ENCODE results near the gene ATF7IP2.
"Not testable (repeated sequence)": the region's sequence is repeated elsewhere in the genome, so short reads cannot be mapped to it uniquely, and the experiment has no call there.

ATF7IP2 gene, protein sequence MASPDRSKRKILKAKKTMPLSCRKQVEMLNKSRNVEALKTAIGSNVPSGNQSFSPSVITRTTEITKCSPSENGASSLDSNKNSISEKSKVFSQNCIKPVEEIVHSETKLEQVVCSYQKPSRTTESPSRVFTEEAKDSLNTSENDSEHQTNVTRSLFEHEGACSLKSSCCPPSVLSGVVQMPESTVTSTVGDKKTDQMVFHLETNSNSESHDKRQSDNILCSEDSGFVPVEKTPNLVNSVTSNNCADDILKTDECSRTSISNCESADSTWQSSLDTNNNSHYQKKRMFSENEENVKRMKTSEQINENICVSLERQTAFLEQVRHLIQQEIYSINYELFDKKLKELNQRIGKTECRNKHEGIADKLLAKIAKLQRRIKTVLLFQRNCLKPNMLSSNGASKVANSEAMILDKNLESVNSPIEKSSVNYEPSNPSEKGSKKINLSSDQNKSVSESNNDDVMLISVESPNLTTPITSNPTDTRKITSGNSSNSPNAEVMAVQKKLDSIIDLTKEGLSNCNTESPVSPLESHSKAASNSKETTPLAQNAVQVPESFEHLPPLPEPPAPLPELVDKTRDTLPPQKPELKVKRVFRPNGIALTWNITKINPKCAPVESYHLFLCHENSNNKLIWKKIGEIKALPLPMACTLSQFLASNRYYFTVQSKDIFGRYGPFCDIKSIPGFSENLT

DNA sequence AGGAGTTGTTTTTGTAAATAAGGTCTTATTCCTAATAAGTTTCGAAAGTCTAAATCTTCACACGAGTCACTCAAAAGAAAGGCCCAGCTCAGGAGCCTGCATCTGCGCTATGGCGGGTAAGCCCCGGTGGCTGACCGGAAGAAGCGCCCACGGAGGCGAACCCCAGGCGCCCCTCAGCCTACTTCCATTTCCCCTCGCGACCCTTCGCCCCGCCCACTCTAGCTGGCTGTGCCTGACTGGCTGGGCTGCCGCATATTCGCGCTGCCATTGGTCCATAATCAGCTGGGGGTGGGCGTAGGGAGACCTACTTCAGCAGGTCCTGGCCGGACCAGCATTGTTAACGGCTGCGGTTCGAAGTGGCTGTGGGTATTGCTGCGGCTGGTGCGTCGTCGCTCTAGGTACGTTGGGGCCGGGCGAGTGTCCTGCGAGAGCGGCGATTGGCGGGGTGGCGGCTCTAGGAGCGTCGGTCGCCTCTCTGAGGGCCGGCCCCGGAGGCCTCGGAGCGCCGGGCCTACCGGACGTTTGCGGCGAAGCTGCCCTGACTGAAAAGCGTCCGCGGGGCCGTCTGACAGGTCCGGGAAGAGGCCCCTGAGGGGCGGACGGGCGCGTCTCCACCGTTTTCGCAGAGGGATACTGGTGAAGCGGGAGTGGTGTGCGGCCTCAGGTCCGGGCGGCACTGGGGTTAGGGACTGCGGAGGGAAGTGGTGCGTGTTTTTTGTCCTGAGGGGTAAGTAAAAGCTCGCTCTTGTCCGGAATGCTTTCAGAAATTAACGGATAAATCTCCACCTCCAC, at the start of gene ATF7IP2:
ATF7IP2 (plus strand) TSS at position 337 of the 792 bp plus-strand sequence. CDS start 44,560 bp downstream, outside the sequence.
- no peak for DNase-seq

DNA sequence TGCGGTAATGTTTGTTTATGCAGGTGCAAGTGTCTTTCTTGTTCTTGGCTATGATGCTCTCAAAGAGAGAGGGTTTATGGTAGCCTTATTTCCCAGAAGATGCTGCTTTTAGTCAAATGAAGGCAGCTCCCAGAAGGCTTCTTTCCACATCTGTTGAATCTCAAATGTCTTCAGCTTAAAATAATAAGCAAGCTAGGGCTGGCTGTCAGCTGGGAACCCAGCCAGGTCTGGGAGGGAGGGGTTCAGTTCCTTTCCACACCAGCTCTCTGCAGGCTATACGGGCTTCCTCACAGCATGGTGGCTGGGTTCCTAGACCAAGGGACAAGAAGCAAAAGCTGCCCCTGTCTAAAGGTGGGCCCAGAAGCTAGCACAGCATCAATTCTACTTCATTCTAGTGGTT, 47.4 kb upstream of the ATF7IP2 start:
- DNase-seq: no peak

DNA sequence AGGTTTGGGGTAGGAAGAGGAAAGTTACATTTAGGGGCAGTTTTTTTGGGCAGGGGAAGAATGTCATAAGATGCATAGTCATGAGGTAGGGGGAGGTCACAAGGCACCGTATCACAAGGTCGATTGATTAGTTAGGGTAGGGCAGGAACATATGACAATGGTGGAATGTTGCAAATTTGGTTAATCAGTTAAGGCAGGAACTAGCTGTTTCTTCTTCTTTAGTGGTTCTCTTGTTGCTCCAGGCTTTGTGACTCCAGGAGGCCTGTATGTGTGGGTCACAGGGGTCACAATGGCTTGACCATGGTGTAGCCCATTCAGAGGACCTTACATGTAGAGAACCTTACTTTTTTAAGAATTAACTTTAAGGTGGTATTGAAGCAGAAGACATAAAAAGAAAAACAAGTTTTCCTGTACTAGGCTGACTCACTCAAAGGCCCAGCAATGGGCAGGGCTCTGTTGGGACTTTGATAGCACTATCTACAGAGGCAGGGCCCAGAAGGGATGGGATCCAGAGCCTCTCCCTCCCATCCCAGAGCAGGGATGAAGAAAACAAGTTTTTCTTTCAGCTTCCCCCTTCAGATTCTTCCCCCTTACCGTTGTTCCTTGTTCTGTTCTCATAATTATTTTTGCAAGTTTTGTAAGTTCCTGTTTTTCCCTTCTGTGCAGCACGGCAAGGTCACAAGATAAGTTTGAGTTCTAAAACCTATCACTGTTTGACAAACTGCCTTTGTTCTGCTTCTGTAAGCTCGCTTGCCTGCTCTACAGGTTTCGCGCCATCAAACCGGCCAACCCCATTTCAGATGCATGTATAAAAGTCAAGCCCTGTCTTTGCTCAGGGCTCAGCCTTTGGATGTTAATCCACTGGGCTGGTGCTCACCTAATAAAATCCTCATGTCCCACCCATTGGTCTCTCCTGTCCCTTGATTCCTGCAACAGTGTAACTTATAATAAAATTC, 45.8 kb upstream of the ATF7IP2 start:
- no peak for DNase-seq

DNA sequence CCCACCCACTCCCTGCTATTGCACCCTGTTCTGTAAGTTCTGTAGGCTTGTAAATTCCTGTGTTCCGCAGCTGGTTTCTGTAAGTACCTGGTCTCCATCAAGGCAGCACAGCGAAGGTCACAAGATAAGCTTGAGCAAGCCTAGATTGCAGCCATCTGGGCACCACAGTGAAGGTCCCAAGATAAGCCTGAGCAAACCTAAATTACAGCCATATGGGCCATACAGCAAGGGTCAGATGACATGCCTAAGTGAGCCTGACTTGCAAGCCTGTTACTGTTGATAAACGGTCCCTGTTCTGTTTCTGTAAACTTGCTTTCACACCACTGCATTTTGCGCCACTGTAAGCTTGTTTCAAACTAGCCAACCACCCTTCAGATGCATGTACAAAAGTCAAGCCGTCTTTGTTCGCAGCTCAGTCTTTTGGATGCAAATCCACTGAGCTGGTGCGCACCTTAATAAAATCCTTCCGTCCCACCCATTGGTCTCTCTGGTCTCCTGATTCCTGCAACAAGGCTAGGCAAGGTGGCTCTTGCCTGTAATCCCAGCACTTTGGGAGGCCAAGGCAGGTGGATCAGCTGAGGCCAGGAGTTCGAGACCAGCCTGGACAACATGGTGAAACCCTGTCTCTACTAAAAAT, 42.6 kb upstream of the ATF7IP2 start:
- no peak for DNase-seq

DNA sequence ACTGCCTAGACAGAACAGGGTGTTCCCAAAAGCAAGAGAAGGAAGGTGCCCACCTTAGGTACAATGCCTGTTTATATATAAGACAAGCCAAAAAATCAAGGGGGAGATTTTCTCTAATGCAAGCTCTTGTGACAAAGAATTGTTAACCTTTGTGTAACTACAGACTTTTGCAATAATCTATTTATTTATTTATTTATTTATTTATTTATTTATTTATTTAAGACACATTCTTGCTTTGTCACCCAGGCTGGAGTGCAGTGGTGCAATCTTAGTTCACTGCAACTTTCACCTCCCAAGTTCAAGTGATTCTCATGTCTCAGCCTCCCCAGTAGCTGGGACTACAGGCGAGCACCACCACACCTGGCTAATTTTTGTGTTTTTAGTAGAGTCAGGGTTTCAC, 41.2 kb upstream of the ATF7IP2 start:
- DNase-seq: not testable (repeated sequence)

DNA sequence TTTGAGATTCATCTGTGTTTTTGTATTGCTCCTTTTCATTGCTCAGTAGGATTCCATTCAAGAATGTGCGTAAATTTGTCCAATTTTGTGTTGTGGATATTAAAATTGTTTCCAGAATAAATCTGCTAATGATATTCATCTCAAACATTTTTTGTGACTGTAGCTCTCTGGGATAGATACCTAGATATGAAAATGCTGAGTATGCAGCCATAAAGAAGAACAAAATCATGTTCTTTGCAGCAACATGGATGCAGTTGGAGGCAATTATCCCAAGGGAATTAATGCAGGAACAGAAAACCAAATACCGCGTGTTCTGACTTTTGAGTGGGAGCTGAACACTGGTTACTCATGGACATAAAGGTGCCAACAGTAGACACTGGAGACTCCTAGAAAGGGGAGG, 40.2 kb upstream of the ATF7IP2 start:
- no peak for DNase-seq

DNA sequence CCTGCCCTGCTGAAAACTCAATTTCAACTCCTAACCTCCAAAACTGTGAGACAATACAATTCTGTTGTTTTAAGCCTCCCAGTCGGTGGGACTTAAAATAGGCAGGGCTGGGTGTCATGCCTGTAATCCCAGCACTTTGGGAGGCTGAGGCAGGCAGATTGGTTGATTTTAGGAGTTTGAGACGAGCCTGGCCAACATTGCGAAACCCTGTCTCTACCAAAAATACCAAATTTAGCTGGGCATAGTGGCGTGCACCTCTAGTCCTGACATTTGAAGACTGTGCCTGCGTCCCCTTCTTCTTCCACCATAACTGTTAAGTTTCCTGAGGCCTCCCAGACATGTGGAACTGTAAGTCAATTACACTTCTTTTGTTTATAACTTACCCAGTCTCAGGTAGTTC, 36.0 kb upstream of the ATF7IP2 start:
- no peak for DNase-seq

DNA sequence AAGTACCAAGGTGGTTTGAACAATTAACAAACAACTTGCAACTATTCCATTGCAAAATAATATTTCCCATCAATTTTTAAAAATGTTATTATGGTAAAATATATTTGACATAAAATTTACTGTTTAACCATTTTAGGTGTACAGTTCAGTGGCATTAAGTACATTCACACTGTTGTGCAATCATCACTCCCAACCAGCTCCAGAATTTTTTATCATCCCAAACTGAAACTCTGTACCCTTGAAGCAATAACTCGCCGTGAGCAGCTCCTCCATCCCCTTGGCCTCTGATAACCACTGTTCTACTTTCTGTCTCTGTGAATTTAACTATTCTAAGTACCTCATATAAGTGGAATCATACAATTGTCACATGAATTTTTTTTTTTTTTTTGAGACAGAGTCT, 33.6 kb upstream of the ATF7IP2 start:
- DNase-seq: no peak

DNA sequence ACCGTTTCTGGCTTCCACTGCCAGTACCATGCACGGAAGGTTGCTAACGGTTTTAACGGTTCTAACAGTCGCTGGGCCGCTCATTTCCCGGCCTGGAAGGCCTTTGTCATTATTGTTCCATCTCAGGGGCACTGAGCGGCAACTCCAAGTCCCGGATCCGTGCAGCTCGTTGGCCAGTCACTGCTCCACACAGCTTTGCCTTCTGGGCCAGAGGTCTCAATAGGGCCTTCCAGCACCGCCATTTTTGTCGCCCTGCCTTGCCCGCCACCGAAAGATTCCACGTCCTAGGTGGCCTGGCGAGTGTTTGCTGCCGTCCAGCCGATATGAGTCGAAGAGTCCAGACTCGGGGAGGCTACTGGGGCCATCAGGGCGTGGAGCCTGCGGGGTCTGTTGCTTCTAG, 30.3 kb upstream of the ATF7IP2 start:
- DNase-seq: no peak

DNA sequence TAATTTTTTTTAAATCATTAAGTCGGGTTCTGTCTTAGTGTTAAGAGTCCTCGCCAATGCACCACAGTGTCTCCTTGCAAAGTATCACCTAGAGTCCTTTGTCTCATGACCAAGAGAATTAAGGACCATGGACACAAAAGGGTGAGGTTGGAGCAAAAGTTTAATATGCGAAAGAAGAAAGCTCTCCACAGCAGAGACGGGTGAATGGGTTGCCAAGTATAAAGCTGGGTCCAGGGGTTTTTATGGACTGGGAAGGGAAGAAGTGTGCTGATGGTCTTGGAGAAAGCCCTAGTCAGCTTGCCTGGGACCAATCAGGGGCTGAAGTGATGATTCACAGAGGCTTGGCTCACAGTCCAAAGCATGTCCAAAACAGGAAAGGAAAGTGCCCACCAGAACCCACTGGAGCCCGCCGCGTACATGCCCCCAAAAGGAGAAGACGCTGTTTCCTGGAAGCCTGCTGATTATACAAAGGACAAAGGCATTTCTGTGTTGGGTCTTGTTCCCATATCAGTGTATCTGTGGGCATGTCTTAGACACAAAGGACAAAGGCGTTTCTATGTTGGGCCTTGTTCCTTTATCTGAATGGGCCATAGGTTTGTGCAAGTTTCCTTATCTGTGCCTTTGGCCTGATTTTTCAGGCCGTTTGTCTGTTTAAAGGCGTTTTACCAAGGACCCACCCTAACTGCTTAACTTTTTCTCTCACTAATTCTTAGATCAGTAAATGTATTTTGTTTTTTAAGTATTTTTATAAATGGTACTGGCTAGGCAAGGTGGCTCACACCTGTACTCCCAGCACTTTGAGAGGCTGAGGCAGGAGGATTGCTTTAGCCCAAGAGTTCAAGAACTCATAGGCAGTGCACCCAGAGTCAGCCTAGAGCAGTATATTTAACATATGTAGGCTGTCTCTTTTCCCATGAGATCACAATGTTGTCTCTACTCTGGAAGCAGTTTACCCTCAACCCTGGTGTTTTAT, 28.7 kb upstream of the ATF7IP2 start:
- DNase-seq: no peak

DNA sequence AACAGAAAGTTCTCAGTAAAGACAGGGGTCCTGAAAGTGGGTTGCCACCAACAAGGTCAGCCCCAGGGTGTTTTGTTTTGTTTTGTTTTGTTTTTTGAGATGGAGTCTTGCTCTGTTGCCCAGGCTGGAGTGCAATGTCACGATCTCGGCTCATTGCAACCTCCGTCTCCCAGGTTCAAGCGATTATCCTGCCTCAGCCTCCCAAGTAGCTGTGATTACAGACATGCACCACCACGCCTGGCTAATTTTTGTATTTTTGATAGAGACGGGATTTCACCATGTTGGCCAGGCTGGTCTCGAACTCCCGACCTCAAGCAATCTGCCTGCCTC, 24.1 kb upstream of the ATF7IP2 start:
- not testable (repeated sequence) for DNase-seq

DNA sequence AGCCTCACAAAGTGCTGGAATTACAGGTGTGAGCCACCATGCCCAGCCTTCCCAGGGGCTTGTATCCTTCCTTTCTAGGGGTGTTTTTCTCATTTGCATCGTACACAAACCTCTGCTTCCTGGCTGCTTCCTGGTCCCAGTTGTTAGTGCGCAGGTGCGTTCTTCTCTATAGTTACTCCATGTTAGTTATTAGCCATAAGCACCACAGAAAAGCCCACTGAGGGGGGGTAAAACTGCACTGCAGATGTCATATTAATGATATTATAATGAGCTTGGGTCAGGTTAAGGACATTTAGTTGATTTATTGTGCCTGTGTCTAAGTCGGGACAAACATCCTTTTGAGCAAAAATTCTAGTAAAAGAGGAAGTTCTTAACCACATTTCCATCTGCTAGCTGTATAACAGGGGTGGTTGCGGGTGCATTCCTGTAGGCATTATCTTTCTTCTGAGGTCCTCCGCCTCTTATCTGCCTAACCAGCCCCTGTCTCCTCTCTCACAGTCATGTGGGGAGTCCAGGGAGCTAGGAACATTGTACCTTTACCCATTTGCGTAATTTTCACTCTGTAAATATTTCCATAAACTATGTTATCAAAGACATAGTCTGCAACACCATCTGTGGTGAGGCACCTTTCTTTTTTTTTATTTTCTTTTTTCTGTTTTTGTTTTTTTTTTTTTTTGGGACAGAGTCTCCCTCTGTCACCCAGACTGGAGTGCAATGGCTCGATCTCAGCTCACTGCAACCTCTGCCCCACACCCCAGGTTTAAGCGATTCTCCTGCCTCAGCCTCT, 23.6 kb upstream of the ATF7IP2 start:
- no peak for DNase-seq

DNA sequence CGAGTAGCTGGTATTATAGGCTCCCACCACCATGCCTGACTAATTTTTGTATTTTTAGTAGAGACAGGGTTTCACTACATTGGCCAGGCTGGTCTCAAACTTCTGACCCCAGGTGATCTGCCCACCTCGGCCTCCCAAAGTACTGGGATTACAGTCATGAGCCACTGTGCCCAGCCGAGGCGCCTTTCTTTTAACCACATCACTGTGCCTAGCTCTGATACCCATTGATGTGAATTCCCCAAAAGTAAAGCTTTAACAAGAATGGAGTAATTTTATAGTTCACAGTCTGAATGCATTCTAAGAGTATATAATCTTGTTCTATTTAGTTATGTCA, 23.0 kb upstream of the ATF7IP2 start:
- DNase-seq: not testable (repeated sequence)

DNA sequence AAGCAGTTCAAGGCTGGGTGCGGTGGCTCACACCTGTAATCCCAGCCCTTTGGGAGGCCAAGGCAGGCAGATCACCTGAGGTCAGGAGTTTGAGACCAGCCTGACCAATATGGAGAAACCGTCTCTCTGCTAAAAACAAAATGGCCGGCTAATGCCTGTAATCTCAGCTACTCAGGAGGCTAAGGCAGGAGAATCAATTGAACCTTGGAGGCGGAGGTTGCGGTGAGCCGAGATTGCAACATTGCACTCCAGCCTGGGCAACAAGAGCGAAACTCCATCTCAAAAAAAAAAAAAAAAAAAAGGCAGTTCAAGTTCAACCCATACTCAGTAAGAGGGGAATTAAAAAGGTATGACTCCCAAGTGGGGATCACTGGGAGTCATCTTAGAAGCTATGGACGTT, 19.2 kb upstream of the ATF7IP2 start:
- not testable (repeated sequence) for DNase-seq

DNA sequence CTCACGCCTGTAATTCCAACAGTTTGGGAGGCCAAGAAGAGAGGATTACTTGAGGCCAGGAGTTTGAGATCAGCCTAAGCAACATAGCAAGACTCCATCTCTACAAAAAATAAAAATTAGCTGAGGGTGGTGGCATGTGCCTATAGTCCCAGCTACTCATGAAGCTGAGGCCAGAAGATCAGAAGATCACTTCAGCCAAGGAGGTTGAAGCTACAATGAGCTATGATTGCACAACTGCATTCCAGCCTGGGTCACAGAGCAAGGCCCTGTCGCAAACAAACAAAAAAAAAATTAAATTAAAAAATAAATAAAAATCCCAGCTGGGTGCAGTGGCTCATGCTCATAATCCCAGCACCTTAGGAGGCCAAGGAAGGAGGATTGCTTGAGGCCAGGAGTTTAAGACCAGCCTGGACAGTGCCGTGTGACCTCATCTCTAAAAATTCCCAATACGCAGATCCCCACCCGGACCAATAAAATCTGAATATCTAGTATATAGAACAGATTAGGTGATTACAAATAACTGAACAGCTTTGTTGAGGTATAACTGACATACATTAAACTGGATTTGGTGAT, 18.2 kb upstream of the ATF7IP2 start:
- DNase-seq: no peak

DNA sequence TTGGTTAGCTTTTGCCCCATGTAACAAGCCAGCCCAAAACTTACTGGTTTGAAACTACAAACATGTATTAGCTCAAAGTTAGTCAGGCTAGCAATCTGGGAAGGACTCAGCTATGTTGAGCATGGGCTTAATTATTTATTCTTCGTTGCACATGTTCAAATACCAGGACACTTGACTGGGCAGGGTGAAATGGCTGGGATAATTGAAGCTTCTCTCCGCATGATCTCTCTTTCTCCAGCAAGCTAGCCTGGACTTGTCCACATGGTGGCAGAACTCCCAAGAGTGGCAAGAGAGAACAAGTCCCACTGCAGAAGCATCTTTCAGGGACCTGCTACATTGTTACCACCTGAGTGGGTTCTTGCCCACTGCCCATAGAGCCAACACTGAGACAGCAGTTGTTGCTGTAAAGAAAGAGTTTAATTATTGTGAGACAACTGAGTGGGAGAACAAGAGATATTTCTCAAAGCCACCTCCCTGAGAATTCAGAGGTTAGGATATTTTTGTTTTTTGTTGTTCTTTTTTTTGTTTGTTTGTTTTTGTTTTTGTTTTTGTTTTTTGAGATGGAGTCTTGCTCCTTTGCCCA, 16.8 kb upstream of the ATF7IP2 start:
- DNase-seq: no peak

DNA sequence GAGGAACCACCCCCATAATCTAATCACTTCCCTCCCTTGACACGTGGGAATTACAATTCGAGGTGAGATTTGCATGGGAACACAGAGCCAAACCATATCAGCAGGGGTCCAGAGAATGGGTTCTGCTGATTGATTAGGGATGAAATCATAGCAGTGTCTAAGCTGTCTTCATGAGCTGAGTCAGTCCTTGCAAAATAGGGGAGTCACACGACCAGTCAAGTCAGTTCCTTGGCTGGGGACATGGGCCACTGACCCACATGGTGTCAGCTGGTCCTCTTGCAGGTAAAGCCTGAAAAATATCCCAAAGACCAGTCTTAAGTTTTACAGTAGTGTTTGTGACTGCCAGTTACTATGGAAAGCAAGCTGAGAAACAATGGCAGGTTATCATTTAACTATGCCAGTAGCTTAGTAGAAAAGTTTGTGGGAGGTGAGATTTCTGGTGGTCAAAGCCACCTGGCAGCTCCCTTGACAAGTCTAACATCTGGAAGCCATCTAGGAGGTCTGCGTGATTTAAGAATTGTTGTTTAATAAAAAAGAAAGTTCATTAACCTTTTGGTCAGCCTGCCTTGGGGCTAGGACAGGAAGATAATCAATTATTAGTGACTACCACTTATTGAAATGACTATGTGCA, 15.7 kb upstream of the ATF7IP2 start:
- no peak for DNase-seq

DNA sequence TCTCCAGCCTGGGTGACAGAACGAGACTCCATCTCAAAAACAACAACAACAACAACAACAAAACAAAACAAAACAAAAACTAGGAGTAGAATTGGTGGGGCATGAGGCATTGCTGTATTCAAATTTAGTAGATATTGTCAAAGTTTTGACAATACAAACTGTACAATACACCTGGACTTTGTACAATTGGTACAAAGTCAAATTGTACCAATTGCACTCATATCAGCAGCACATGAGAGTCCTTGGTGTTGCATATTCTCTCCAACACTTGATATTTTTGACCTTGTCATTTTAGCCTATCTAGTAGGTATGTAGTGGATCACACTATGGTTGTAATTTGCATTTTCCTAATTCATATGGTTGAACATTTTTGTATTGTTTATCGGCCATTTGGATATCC, 14.3 kb upstream of the ATF7IP2 start:
- no peak for DNase-seq

DNA sequence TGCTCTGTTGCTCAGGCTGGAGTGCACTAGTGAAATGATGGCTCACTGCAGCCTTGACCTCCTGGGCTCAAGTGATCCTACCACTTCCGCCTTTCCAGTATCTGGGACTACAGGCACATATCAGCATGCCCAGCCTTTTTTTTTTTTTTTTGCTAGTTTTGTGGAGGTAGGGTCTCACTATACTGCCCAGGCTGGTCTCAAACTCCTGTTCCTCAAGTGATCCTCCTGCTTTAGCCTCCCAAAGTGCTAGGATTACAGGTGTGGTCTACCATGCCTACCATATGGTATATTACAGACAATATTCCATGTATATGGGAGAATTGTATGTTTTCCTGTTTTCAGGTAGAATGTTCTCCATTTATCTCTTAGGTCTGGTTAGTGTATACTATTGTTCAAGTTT, 12.3 kb upstream of the ATF7IP2 start:
- DNase-seq: no peak

Measured in NCI-H69 (cell line).